Testis (tissue), 2 donors: ENCODE results near the gene B3GNT7.

Source experiments
- CTCF ChIP-seq, 3 experiments: fragments of 450-650 bp in 2 of 3; fragments of 200-600 bp in 1 of 3; sonication (generic) in 1 of 3; IDR thresholded peaks; one replicate each; pipeline ENCODE4 v1.5.1; 2016 to 2019; ENCODE audit warnings: antibody characterized with exemption in 3 of 3, mild to moderate bottlenecking in 2 of 3, moderate library complexity in 1 of 3
- POLR2A ChIP-seq: fragments of 450-650 bp; IDR thresholded peaks from one replicate; pipeline ENCODE4 v1.6.1; 2017; ENCODE audit warnings: antibody characterized with exemption, mild to moderate bottlenecking, moderate library complexity

GRCh38 chr2:231372326-231372725, 23.2 kb upstream of the B3GNT7 start:
- TF ChIP-seq CTCF (IDR thresholded peaks at IDR 0.05) (no peak), POLR2A (no peak)
